Measurements from ENCODE around the gene CDC42EP2. TPM values are rescaled to one million over a fixed set of nuclear protein-coding genes. Genes with fewer than 3 reads are reported as not detected.
A peak's percentile ranks its signal among the peaks of the same experiment; 100 is the strongest.

CDC42EP2 gene
- total RNA-seq, 6 experiments from 2014 or later: 0.55 to 3.4 (median 2.3) TPM

GRCh38 chr11:65357856-65358356 lies 43.2 kb downstream of the CDC42EP2 start:
- Histone ChIP-seq H3K36me3 (no peaks in the 10 kb centered on the region), H3K27me3 (no peaks in the 10 kb centered on the region), H3K9me3 (no peaks in the 10 kb centered on the region), H3K4me3 (no peak overlapping the region), H3K27ac (peak overlapping the region in 1 of 3 donors; percentile 40), H3K4me1 (peaks cover 0 to 35% (median 10%) of the 10 kb centered on the region in 4 donors)
- intact Hi-C loops (cut with DNase I): loop anchor here in 1 of 2 donors (5.0 kb wide), 1 partner anchor 34 kb away; no protein-coding TSS in a partner anchor
- TF ChIP-seq POLR2A (IDR thresholded peaks at IDR 0.05) (no peak), CTCF (IDR thresholded peaks at IDR 0.05) (no peak)
- DNase-seq: peak; percentile 36 to 86 (median 81)
- whole genome bisulfite sequencing (ENCODE audit: insufficient coverage, low coverage, low lambda C conversion rate, missing lambda C conversion rate): 34% methylated on average over 5 of the region's 8 CpGs
- peak; percentile 25 to 58 (median 55) for ATAC-seq

- intact Hi-C loops (cut with DNase I): loop anchor here (5.0 to 10.0 kb wide), 2 partner anchors 52 to 155 kb away; no protein-coding TSS in a partner anchor
- 67% methylated on average over 9 of the region's 10 CpGs for whole genome bisulfite sequencing (ENCODE audit: insufficient coverage, low coverage, low lambda C conversion rate, missing lambda C conversion rate)
These were observed 47.8 kb downstream of the CDC42EP2 start for GRCh38 chr11:65362320-65362931.

GRCh38 chr11:65362966-65363365 lies 48.3 kb downstream of the CDC42EP2 start:
- intact Hi-C loops (cut with DNase I): loop anchor here (5.0 to 10.0 kb wide), 2 partner anchors 52 to 154 kb away; no protein-coding TSS in a partner anchor
- WGBS (ENCODE audit: insufficient coverage, low coverage, low lambda C conversion rate, missing lambda C conversion rate): 78% methylated on average over 6 of the region's 6 CpGs
- no peaks in the 10 kb centered on the region for H3K36me3 ChIP-seq
- DNase-seq (no peak), ATAC-seq (no peak)
- H3K27me3 ChIP-seq: no peaks in the 10 kb centered on the region
- H3K4me3 ChIP-seq: no peak overlapping the region
- H3K9me3 ChIP-seq: no peaks in the 10 kb centered on the region
- H3K4me1 ChIP-seq: peaks cover 0 to 11% (median 5%) of the 10 kb centered on the region in 4 donors
- H3K27ac ChIP-seq: peak overlapping the region in 1 of 3 donors; percentile 29
- TF ChIP-seq POLR2A (IDR thresholded peaks at IDR 0.05): no peak
- TF ChIP-seq CTCF (IDR thresholded peaks at IDR 0.05): no peak

More at GRCh38 chr11:65362320-65362931, 47.8 kb downstream of the CDC42EP2 start:
- TF ChIP-seq CTCF (IDR thresholded peaks at IDR 0.05) (no peak), POLR2A (IDR thresholded peaks at IDR 0.05) (no peak)
- H3K27me3 ChIP-seq: no peaks in the 10 kb centered on the region
- no peak for ATAC-seq
- H3K36me3 ChIP-seq: no peaks in the 10 kb centered on the region
- peaks cover 0 to 16% (median 8%) of the 10 kb centered on the region in 4 donors for H3K4me1 ChIP-seq
- H3K27ac ChIP-seq: peak overlapping the region in 1 of 3 donors; percentile 29
- H3K4me3 ChIP-seq: no peak overlapping the region
- no peak for DNase-seq
- H3K9me3 ChIP-seq: no peaks in the 10 kb centered on the region

- ATAC-seq: no peak
- TF ChIP-seq CTCF (IDR thresholded peaks at IDR 0.05) (no peak), POLR2A (IDR thresholded peaks at IDR 0.05) (no peak)
- Histone ChIP-seq H3K9me3 (no peaks in the 10 kb centered on the region), H3K4me3 (no peak overlapping the region), H3K4me1 (peaks cover 0 to 7% (median 1%) of the 10 kb centered on the region in 4 donors), H3K27ac (no peak overlapping the region), H3K36me3 (no peaks in the 10 kb centered on the region), H3K27me3 (no peaks in the 10 kb centered on the region)
- intact Hi-C loops (cut with DNase I): loop anchor here (5.0 to 10.0 kb wide), 2 partner anchors 51 to 154 kb away; no protein-coding TSS in a partner anchor
- DNase-seq: no peak
- 59% methylated on average over 3 of the region's 3 CpGs for WGBS (ENCODE audit: insufficient coverage, low coverage, low lambda C conversion rate, missing lambda C conversion rate)
These were observed 49.1 kb downstream of the CDC42EP2 start for GRCh38 chr11:65363770-65364169.
